CD1c-positive myeloid dendritic cell (primary cell): ENCODE data around the gene HCN4.

Experiments
- DNase-seq: peaks from one replicate; pipeline ENCODE4 v3.0.0-alpha.2; 2016; ENCODE audit errors: extremely low spot score

Gene HCN4

GRCh38 chr15:73344056-73344455 lies 24.7 kb downstream of the HCN4 start:
- no peak for DNase-seq

- DNase-seq, result no peak
These were observed 26.7 kb downstream of the HCN4 start for GRCh38 chr15:73341886-73342600.

GRCh38 chr15:73340502-73341192 lies 28.1 kb downstream of the HCN4 start:
- no peak for DNase-seq

DNA sequence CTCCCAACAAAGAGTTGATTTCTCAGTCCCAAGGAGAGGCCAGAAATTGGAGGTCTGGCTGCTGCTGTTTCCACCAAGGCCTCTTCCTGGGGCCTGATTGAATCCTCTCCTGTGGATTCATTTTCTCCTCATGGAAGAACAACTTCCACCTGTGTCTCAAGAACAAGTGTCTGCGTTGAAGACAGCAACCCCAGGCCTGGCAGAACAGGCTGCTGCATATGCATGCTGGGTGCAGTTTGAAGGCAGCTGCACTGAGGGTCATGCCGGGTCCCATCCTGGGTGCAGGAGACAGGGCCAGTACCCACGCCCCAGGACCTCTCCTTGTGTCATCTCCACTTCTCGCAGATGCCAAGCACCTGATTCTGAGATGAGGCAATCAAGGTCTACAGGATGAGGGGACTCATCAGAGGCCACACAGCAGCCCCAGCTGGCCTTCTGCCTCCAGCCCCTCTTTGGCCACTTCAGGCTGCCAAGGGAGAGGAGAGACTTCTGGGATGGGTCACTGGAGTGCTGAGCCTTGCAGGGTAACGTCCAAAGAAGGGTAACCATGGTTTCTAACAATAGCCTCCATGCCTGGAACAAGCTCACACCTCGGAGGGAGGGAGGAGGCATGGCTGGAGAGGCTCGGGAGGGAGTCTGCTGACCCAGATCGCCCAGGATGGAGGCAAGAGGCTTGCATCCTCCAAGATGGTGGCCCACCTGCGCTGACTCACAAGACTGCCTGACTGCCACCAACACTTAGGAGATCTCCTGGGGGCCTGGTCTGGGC lies 30.0 kb downstream of the HCN4 start:
- no peak for DNase-seq

DNA sequence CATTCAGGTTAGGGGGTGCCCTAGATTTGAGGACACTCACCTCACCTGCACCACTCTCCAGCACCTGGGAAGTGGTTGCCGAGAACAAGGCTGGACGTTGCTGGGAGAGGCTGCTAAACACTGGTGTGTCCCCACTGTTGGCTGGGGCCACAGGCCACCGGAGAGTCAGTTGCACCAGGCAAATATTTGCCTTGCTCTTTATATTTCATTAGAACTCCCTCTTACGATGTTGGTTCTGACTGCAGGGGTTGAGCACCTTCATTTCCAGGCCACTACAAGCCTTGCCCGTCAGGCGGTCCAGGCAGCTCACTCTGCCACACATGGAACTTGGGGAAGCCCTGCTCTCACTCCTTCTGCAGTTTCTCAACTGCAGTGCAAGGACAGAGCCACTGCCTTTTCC lies 30.7 kb downstream of the HCN4 start:
- DNase-seq, result no peak

DNA sequence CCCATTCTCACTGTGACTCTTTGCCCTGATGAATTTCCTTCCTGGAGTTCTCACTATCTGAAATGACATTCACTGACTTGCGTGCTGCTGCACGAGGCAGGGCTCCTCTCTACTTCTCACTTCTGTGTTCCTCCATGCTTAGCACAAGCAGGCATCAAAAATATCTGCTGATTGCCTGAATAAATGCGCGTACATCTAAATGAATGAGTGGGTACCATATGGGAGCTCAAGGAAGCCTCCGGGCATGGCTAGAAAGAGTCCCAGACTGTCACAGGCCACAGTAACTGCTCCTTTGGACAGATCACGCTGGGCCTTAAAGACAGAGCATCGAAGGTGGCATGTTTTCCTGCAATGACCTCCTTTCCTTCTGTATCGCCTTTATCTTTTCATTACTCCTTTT lies 31.6 kb downstream of the HCN4 start:
- DNase-seq, result no peak

DNA sequence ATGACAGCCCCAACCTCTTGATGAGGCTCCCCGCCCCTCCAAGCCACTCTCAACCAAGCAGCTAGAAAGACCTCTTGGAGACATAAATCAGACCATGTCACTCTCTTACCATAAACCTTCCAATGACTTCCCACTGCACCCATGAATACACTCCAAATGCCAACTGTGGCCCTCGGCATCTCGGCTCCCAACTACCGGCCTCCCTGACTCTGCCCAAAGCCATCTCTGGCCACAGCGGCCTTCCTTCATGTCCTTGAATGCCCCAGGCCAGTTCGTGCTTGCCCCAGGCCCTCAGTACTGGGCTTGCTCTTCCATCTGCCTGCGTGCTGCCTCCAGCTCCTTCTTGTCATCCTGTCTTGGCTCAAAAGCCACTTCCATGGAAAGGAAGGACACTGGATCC lies 32.0 kb downstream of the HCN4 start:
- DNase-seq, result no peak

- no peak for DNase-seq
These were observed 33.3 kb downstream of the HCN4 start for GRCh38 chr15:73335471-73335870.

DNA sequence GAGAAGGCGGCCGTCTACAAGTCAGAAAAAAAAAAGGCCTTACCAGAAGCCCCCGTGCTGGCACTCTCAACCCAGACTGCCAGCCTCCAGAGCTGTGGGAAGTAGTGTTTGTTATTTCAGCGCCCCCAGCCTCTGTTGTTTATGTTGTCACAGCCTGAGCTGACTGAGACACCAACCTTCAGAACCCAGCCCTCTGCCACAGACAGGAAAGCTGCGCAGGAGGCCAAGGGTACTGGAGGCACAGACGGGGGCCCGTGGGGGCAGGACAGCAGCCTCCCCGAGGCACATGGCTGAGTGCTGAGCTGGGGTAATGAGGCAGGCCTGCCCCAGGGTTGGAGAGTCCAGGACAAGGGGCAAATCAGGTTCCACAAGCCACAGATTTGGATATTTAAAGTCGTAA lies 33.7 kb downstream of the HCN4 start:
- no peak for DNase-seq

DNA sequence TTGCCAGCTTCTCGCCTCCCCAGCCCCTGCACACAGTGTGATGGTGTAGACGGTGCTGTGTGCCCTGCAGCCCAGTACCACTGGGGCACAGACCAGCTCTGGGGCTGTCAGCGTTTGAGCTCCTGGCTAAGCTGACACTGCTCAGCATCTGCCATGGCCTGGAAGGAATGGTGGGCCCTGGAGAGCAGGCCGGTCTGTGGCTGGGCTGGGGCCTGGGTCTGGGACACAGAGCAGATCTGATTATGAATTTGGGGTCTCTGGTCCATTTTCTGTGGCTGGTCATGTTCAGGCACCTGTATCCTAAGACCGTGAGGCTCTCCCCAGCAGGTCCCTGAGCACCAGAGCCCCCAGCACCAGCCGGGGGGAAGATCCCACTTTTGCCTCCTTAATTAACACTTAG lies 34.7 kb downstream of the HCN4 start:
- no peak for DNase-seq

DNA sequence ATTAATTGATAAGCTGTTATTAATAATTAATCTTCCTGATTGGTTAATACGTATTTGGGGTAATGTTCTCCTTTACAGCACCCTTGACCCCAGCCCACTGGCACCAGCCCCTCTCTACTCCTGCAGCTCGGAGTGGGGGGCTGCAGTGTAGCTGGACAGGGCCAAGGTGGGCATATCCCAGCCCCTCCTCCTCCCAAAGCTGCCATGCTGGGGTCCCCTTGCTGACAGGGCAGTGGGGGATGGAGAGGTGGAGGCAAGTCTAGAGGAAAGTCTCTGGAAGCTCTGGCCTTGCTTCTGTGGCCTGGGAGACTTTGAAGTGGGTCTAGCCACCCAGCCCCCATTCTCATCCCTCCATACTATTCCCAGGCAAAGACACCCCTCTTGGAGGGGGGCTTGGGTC lies 35.8 kb downstream of the HCN4 start:
- no peak for DNase-seq

DNA sequence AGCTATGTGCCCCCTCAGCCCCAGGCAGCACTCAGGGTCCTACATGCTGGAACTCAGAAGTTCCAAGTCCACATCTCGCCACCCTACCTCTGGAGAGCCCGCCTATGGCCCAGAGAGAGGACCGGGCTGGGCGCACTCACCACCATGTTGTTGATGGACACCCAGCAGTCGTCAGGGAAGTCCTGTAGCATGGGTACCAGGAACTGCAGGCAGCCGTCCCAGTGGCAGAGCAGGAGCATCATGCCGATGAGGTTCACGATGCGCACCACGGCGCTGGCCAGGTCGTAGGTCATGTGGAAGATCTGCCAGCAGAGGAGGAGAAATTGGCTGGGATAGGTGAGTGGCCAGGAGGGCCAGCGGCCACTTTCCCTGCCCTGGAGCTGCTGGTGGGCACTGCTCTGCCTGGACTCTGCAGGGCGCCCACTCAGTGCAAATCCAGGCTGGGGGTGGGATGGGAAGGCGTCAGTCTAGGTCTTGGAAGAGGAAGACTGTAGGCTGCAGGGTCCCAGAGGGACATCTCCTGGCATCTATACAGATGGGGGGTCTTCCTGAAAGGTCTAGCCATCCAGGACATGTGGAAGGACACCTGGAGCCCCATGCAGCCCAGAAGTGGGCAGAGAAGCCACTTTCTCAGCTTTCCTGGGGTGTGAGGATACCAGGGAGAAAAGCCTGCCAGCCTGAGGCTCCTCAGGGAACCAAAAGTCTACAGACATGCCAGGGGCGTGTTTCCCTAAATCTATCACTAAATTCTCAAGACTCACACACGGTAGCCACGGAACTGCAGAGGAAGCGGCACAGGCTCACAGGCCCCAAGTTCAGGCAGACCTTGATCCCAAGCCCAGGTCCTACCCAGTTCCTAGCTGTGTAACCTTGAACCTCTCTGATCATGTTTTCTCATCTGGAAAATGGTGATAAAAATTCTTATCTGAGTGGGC lies 36.5 kb downstream of the HCN4 start:
- DNase-seq, result no peak

GRCh38 chr15:73331501-73331900 lies 37.3 kb downstream of the HCN4 start:
- no peak for DNase-seq

- DNase-seq, result no peak
These were observed 38.3 kb downstream of the HCN4 start for GRCh38 chr15:73330206-73331051.

GRCh38 chr15:73329501-73330200 lies 39.1 kb downstream of the HCN4 start:
- no peak for DNase-seq

DNA sequence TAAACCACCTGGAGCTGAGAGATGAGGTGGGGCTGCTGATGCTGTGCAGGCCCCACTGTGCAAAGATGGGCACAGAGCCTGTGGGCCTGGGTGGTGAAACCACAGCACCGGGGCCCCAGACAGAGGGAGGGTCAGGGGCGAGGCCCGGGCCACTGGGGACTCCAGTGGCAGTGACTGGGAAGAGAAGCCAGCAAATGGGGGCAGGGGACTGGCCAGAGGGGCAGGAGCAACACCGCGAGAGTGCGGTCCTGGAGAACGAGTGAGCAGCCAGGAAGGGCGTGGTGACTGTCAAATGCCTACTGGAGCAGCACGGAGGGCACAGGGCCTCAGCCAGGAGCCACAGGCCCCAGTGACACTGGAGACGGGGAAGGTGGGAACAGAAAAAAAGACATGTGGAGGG lies 39.8 kb downstream of the HCN4 start:
- no peak for DNase-seq

- DNase-seq, result no peak
These were observed 40.5 kb downstream of the HCN4 start for GRCh38 chr15:73328149-73328820.

DNA sequence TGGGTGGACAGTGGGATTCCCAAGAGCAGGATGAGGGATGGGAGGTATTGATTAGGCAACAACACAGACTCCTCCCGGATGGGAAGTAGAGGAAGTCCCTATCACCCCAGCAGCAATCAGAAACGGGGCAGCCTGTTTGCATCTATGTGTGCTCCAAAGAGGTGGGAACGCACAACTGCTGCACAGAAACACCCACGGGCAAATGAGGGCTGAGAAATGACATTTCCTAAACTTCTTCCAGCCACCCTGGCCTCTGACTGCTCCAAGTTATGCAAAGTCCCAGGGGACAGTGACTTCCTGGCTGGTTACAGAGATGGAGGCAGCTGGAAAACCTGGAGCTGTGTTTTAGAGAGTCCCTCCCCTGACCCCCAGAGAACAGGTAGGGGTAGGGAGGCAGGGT lies 42.6 kb downstream of the HCN4 start:
- DNase-seq, result no peak

DNA sequence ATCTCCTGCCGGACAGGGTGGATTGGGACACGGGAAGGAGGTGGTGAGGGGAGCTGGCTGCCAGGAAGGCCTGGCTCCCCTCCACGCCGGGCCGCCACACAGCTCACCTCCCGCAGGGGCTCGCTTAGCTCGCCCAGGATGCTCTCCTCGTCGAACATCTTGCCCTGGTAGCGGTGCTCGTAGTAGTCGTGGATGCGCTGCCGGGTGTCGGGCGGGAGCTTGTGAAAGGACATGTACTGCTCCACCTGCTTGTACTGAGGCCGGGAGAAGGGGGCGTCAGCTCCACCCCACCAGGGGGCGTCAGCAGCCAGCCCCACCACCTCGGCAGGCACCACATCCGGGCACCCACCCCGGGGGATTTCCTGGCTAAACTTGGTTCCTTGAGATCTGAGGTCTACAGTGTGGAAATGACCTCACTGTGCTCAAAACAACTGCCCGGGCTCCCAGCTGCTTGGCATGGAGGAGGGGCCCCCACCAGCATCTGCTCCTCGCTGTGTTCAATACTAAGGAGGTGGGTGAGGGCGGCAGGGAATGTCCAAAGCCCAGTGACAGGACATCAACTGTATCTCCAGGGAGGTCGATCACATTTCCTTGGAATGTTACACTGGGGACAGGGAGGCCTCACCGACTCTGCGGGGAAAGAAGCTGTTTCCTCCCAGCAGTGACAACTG lies 43.4 kb downstream of the HCN4 start:
- DNase-seq, result no peak
